Hindlimb muscle (tissue), 1 donor: ENCODE results near the gene MSRB3. TPM values are rescaled to one million over a fixed set of nuclear protein-coding genes. Genes with fewer than 3 reads are reported as not detected.

ENCODE experiments used
- DNase-seq: peaks from one replicate; pipeline ENCODE4 v3.0.0-alpha.2; 2013
- polyA plus RNA-seq: library from polyadenylated mRNA; unstranded; fragments of 120-200 nt; gene quantifications from one replicate; pipeline ENCODE4 v1.2.1, GENCODE V29; 2013; ENCODE audit not compliant: insufficient read length

The MSRB3 gene
- polyA plus RNA-seq, 1 donor = 41.3 TPM

DNA sequence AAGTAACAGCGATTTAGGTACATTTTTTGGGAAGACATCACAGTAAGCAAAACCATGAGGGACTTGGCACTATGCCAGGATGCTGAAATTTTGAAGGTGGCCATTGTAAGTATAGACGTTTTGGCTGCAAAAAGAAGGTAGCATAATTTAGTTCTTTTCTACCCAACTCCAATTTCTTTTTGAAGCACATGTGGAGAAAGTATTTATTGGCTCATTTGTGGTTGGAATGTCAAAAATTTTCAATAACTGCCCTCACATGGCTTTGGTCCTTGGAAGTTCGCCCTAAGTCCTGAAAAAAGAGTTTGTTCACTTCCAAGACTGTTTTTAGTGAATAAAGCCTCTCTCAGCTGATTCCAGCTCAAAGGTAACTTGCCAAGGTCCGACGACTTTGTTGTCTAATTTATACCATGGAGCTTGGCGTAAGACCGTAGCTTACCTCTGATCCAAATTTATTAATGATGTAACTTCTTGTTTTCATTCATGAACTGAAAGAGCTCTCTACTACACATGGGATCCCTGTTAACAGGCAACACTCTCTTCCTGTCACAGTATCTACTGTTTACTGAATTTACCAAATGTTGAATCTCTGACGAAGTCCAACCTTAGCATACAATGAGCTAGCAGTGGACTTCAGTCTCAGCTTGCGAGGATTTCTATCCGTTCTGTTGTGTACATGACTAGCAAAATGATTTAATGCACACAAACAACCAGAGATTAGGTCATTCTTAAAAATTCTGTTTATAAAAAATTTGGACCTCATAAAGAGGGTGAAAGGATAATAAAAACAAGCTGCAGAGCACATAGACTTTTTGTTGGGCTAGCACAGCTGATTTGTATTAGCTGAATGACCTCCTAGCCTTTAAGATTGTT is 49.0 kb downstream of the MSRB3 start:
- peak; percentile 64 for DNase-seq

DNA sequence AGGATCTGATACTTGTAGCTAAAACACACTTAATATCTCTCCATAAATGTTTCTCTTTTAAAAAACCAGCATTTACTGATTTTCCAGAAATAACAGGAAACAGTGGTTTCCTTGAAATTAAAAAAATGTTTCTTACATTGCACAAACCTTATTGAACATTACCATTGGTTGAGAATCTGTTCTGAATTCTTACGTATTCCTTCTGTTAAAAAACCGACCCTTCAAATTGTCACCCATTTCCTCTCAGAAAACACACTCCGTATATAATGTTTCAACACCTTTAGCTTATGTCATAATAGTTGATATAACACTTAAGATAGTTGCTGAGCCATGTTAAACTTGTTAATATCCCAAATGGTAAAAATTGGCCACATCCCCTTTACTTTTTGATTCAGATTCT is 51.2 kb downstream of the MSRB3 start:
- no peak for DNase-seq

DNA sequence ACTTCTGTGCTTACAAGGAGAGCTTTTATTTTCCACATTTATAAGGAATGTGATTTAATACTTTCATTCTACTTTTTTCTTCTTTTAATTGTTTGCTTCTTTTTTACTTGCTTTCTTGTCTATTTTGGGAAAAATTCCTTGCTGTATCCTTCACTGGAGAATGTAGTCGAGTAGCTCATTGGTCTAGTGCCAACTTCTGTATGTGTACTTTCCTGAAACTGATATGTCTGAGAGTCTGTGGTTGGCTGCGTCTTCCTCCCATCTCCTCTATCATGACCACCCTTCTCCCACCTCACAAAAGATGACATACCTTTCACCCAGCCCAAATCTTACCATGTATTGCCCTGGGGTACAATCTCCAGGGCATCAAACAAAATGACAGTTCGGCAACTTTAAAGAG is 51.8 kb downstream of the MSRB3 start:
- no peak for DNase-seq

DNA sequence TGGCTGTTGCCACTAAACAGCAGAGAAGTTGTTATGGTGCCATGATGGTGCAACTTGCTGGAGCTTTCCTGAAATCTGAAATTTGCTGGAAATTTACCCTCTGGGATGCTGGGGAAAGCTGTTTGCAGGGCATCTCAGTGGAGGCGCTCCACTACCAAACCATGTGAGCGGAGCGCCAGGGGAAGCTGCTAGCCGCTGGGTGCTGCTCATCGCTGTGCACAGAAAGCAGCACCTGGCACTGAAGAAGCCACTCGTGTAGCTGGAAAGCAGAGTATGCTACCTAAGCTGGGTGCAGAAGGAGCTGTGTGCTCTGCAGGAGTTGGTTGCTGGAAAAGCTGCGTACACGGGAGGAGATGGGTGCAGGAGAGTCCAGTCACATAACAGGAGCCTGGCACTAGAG is 53.0 kb downstream of the MSRB3 start:
- no peak for DNase-seq

DNA sequence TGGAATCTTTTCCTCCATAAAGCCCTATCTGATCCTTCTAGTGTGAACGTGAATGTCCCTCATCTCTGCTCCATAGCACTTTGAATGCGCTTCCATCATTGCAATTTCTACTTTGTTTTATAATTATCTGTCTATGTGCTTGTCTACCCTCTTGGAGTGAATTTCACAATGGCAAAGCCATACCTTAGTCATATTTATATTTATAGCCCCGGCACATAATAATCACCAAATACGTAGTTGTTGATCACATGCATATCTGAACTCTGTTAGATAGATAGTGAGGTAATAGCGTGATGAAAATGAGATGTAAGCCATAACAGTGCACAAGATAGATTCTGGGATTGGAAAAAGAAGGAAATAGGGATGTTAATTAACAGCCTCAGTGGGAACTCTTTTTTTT is 55.2 kb downstream of the MSRB3 start:
- DNase-seq = no peak

DNA sequence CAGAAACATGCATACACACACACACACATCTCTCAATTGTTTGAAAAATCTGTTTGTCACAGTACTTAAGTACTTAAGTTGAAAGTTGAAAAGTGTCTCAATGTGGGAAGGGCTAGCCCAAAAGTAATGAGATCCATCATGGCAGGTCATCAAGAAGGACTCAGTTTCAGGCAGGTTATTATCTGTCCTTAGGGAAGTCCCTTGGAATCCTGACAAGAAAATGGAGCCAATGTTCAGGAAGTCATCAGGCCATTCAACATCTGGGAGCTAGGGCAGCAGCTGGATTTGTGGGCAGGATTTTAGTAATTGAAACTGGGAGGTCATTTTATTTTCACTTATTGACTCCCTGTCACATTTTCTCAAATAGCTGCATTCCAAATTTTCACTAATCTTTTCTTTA is 56.0 kb downstream of the MSRB3 start:
- peak; percentile 63 for DNase-seq

DNA sequence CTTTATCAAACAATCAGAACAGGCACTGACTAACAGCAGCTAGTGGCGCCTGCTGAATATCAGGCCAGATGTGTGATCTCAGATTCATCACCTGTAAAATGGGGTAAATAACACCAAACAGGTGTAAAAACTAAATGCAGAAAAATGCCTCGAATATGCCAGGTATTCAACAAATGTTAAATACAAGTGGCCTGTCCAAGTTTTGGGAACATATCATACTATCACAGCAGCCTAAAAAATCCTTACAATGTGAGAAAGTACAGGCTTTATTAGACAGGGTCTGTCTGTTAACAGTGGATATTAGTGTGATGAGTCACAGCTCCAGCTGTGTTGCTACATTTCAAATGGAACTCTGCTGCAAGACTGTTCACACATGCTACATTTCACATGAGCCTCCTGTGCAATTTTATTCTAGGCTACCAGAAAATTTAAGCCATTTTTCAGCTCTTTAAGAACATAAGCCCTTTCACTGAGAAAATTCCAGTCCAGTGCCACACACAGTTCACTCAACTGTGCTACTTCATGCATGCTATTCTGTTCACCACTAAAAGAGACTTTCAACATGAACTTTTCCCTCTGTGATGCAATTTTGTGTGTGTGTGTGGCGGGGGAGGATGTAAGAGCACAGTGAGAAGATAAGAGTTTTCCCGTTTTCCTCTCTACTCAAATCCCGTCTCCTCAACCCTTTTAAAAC is 56.7 kb downstream of the MSRB3 start:
- peak; percentile 54 for DNase-seq

DNA sequence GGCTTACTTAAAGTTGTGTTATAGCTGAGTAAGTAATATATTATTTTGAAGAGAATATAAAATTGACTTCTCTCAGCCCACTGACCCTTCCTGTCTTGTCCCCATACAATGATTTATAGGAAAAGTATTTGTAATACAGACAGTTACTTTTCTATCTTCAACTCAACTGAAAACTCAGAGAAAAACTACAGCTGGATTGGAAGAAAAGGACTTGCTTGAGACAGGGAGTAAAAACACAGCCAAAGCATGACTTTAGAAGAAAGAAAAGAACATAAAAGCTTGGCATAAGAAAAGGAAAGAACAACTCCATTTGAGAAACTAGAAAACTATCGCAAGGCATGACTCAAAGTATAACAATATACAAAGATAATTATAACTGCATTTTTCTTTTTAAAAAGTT is 57.5 kb downstream of the MSRB3 start:
- no peak for DNase-seq

DNA sequence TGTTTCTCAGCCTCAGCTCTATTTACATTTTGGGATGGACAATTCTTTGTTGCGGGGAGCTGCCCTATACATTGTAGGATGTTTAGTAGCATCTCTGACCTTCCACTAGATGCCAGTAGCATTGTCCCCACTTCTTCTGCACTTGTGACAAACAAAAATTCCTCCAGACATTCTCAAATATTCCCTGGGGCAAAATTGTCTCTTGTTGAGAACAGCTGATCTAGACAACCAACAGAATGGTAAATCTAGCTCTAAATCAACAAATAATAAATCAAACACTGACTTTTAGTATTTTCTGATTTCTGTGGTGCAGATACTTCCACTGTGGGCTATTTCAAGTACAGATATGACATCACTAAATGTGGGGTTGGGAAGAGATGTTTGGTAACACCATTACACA is 60.7 kb downstream of the MSRB3 start:
- no peak for DNase-seq

DNA sequence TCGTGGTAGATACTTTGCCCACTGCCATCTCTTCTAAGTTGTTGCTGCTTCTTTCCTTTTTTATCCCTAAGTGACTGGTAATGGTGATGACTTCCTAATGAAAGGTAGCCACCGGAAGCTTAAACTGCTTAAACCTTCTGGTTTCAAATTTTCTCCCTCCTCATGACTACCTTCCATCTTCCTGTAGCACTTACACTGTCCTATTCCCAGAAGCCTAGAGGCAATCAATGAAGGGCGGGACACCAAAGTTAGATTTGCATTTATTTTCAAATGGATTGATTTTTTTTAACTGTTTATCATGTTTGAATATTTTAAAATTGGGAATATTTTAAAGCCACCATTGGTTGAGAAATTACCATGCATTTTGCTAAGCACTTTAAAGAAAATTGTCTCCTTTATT is 64.7 kb downstream of the MSRB3 start:
- DNase-seq = no peak

DNA sequence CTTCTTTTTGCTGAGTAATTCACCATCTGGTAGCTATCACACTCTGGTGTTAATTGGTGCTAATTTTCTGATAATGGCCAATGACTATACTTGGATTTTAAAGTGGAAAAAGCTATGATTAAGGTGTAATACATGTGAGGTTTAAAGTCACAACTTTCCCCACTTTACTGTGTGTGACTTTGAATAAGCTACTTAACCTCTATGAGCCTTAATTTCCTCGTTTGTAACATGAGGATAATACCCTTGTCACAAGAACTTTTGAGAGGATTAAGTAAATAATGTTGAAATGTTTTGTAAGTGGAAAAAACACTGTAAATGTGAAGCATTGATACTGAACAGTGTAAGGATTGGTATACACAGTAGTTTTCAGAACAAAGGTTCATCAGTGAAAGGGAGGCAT is 65.3 kb downstream of the MSRB3 start:
- no peak for DNase-seq

DNA sequence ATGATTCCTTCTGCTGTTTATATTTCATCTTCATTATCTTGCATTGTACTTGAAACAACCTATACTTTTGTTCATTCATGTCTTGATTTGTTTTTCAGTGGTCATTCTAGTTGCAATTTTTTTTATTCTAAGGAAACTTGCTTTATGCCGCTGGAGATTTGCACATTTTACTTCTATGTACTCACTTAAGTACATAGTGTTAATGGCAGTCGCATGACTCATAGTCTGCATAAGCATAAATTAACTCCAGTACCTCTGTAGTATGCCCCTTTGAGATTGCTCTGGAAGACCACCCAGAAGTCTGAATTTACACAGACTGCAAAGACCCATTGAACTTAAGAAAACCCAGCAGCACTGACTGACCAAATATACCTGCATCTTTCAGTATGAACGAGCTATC is 77.0 kb downstream of the MSRB3 start:
- no peak for DNase-seq

DNA sequence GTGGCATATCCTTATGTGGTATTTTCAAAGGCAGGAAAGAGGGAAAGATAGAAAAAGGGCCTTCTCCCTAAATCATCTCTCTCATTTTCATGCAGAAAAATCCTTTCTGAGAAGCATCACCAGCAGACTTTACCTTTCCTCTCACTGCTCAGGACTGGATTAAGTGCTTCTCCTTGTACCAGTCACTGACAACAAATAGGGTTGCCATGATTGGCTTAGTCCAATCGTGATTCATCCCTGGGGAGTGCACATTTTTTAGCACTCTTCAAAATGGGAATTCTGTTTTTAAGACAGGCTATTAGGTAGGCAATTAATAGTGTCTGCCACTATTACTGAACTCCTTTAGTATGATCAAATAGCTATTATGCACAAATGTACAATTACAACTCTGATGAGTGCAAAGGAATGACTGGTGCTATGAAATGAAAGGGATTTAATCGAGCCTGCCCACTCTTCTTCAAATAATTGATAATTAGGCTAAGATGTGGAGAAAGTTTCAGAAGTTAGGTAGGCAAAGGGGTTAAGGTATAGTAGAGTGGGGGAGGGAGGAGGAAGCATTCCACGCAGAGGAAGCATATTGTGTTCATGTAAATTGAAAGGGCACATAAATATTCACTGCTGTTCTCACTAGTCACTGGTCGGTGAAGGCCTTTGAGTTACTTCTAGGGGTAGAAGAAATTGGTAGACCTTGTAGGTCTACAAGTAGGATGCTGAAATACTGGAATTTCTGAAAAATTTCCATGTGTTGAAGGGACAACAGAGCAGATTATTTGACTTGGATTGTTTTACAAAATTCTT is 84.0 kb downstream of the MSRB3 start:
- DNase-seq = no peak

DNA sequence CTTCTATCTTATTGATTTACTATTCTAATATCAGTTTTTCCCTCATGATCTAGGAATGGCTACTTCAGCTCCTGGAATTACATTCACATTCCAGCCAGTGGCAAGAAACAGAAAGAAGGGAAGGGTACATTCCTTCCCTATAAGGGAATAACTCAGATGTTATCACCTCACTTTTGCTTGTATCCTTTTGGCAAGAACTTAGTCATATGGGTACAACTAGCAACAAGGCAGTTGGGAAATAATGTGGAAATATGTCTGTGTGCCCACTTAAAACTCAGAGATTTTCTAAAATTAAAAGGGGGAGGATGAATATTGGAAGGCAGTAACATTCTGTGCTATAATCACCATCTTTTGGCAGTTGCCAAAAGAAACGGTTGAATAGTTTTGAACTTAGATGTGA is 85.6 kb downstream of the MSRB3 start:
- DNase-seq = no peak

DNA sequence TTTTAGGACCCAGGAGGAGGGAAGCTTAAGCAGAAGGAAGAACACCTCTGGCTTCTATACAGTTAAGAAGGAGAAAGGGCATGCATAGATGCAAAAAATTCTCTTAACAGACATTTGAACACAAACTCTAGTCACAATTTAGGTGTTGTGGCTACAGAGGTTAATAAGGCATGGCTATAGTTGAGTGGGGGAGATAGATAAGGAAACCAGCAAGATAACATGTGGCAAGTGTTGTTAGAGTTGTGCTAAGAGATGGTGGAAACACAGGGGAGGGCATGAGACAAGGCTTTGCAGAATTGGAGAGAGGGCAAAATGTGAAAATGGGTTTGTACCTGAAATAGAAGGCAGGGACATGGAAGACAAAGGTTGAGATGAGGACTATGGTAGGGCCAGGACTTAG is 88.9 kb downstream of the MSRB3 start:
- no peak for DNase-seq

DNA sequence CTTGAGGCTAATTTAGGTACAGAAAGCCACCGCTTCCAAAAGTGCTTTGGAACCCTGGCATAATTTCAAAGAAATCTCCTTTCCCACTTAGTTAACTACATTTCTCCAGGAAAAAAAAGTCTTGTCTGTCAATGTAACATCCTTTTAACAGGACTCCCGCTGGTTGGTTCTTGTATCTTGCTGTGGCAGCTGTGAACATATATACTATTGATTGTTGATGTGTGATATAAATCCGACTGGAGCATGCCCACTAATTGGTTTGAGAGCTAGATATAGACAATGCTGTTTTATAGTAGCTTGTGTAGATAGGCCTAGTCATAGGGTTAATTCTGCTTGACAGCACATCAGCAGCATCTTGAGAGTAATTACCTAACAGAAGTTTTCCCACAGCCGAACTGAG is 89.6 kb downstream of the MSRB3 start:
- no peak for DNase-seq

DNA sequence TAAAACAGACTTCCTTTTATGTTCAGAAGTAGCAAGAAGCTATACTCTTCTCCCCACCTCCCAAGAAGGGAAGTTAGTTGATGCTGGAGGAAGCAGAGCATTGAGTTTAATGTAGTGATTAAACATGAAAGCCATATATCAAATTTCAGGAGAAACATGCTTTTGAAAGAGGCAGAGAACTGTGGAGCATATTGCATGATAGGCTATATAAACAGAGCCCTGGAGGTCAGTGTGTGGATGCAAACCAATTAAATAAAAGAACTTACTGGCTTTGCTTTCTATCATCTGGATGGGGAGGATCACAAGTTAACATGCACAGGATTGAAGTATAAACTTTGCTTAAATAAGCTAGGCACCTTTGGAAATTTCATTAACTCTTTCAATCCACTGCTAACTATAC is 94.1 kb downstream of the MSRB3 start:
- no peak for DNase-seq

DNA sequence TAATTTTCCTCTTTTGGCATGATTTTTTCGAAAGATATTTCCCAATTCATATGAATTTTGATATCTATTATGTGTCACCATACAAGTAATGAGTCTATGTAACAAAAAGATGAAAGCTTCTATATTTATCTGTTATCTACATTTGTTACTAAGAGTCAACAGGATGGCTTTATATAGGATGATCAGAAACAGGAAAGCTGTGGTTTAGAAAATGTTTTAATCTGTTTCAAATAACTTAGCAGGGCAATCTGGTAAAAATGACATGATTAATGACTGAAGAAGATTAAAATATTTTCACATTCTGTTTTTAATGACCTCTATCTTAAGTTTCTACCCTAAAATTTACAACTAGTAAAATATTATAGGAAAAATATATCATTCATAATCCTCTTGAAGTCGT is 105.8 kb downstream of the MSRB3 start:
- no peak for DNase-seq

DNA sequence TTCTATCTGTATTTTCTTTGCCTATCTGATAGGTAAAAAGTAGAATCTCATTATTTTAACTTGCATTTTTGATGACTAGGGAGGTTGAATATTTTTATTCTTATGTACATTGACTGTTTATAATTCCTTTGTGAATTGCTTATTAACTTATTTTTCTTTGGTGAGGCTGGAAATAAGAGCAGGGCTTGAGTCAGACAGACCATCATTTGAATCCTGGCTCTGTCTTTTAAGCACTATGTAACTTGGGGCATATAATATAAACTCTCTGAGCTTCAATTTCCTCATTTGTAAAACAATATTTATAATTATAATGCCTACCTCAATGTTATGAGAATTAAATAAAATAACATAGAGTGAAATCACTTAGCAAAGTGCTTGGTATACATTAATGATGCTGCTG is 108.9 kb downstream of the MSRB3 start:
- DNase-seq = no peak

DNA sequence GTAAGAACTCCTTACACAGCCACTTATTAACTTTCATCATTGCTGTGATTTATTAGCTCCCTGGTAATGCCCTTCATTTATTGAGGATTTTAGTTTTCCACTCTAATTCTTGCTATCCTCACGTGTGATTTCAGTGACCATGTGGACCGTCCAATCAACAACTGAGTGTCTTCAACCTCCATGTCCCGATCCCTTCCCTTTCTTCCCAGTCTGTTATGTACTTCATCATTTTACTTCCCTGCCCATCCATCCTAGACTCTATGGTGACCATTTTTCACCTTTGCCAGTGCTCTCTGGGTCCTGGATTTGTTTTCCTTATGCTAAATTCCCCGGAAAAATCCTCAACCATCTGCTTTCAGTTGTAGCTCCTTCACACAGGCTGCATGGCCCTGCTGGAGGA is 111.0 kb downstream of the MSRB3 start:
- DNase-seq = no peak

DNA sequence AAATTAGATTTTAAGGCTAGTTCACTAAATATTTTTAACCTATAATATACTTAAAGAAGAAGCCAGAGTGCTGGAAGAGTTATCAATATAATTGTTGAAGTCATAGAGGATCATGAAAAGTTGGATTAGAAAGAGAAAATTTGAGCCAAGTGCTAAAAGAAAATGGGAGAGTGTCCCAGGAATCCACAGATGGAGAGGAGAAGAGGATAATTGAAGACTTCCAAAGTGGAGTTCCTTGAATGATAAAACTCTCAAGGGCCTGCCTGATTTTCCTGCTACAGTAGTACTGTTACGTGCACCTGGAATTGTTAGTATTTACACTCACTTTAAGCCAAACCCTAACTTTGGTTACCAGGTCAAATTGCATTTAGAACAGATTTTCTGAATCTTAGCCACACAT is 113.2 kb downstream of the MSRB3 start:
- peak; percentile 38 for DNase-seq

DNA sequence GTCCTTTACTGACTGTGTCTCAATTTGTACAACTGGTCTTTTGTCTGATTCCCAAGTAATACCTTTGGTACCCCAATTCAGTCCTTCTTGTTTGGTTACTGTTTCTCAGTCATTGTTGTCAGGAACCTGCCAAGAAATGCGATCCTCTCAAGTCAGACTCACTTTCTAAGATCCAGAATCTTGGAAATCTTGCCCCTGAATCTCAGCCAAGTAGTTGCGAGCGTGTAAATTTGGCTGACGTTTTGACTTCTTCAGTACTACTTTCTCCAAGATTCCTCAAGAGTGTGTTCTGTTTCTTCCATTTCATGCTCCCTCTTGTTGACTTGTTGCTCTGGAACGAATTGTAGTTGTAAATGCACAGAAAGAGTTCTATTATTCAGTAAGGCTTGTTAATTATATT is 114.0 kb downstream of the MSRB3 start:
- peak; percentile 23 for DNase-seq

DNA sequence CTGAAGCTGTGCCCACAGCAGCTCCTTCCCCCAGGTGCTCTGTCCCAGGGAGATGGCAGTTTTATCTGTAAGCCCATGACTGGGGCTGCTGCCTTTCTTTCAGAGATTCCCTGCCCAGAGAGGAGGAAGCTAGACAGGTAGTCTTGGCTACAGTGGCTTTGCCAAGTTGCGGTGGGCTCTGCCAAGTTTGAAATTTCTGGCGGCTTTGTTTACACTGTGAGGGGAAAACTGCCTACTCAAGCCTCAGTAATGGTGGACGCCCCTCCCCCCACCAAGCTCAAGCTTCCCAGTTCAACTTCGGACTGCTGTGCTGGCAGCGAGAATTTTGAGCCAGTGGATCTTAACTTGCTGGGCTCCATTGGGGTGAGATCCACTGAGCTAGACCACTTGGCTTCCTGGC is 124.7 kb downstream of the MSRB3 start:
- no peak for DNase-seq
